A673 (cell line): Measurements from ENCODE around the gene C10orf90.

ENCODE experiments used
- CTCF ChIP-seq: fragments of 300-800, 200-600 bp; sonication (generic); conservative IDR thresholded peaks from 2 replicates; pipeline ENCODE4 v1.5.1; 2017; ENCODE audit warnings: low read depth, mild to moderate bottlenecking, antibody characterized with exemption, low read length, moderate library complexity, mixed read lengths
- EZH2 ChIP-seq: fragments of 200-600 bp; sonication (generic); IDR thresholded peaks from 2 replicates; pipeline ENCODE4 v1.6.1; 2017; ENCODE audit warnings: borderline replicate concordance, low read depth, mild to moderate bottlenecking, mixed read lengths, antibody characterized with exemption, low read length; ENCODE audit not compliant: poor library complexity, severe bottlenecking

DNA sequence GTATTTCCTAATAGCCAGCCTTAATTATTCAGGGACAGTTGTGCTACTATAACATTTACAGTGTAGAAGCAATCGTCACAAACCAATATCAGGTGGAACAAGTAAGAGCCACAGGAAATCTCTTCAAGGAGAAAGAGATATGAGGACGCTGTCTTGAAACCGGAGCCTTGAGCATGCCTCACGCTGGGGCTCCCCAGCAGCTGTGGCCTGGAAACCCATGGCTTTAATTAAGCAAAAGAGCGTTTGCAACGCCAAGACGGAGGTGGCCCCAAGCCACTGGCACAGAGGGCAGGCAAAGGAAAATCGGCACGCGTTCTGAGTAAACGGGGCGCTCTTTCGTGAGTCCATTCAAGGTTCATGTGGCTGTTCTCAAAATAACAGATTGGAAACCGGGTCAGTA lies 84.4 kb downstream of the C10orf90 start:
- TF ChIP-seq CTCF, result no peak
- TF ChIP-seq EZH2, result no peak
